ENCODE measurements around the gene ORAI3.

Gene ORAI3

GRCh38 chr16:30996324-30996984, 47.6 kb downstream of the ORAI3 start:
- TF ChIP-seq CTCF (IDR thresholded peaks at IDR 0.05; ENCODE audit: control insufficient read depth, extremely low read depth, insufficient read depth): no peak
- DNase-seq (ENCODE audit: low read depth): no peak
- H3K4me3 ChIP-seq (ENCODE audit: low read depth, low read length): peak overlapping the region; percentile 47

GRCh38 chr16:30996985-30997724, 48.3 kb downstream of the ORAI3 start:
- H3K4me3 ChIP-seq (ENCODE audit: low read depth, low read length): peak overlapping the region; percentile 47
- no peak for DNase-seq (ENCODE audit: low read depth)
- no peak for TF ChIP-seq CTCF (IDR thresholded peaks at IDR 0.05; ENCODE audit: control insufficient read depth, extremely low read depth, insufficient read depth)

- DNase-seq (ENCODE audit: low read depth): no peak
- H3K4me3 ChIP-seq (ENCODE audit: low read depth, low read length): peak overlapping the region; percentile 47; the same call in 1 of the 2 replicates
- TF ChIP-seq CTCF (IDR thresholded peaks at IDR 0.05; ENCODE audit: control insufficient read depth, extremely low read depth, insufficient read depth): no peak
Observed at GRCh38 chr16:30997725-30998711, 49.1 kb downstream of the ORAI3 start.

- H3K4me3 ChIP-seq (ENCODE audit: low read depth, low read length): no peak overlapping the region
- TF ChIP-seq CTCF (IDR thresholded peaks at IDR 0.05; ENCODE audit: control insufficient read depth, extremely low read depth, insufficient read depth): no peak
Observed at GRCh38 chr16:30998852-30999761, 50.2 kb downstream of the ORAI3 start.

GRCh38 chr16:31000671-31001382, 52.0 kb downstream of the ORAI3 start:
- no peak for DNase-seq (ENCODE audit: low read depth)
- TF ChIP-seq CTCF (IDR thresholded peaks at IDR 0.05; ENCODE audit: control insufficient read depth, extremely low read depth, insufficient read depth): no peak
- no peak overlapping the region for H3K4me3 ChIP-seq (ENCODE audit: low read depth, low read length)

More at GRCh38 chr16:30998852-30999761, 50.2 kb downstream of the ORAI3 start:
- DNase-seq (ENCODE audit: low read depth): no peak

Data from LNCaP clone FGC (cell line).